GM19240 (cell line): ENCODE results near the gene PEX1.
A peak's percentile ranks its signal among the peaks of the same experiment; 100 is the strongest.
"Not testable (repeated sequence)": the region's sequence is repeated elsewhere in the genome, so short reads cannot be mapped to it uniquely, and the experiment has no call there.

ENCODE experiments used
- DNase-seq: peaks from one replicate; pipeline ENCODE4 v3.0.0; 2011; ENCODE audit warnings: low spot score; ENCODE audit not compliant: insufficient read length

The PEX1 gene

DNA sequence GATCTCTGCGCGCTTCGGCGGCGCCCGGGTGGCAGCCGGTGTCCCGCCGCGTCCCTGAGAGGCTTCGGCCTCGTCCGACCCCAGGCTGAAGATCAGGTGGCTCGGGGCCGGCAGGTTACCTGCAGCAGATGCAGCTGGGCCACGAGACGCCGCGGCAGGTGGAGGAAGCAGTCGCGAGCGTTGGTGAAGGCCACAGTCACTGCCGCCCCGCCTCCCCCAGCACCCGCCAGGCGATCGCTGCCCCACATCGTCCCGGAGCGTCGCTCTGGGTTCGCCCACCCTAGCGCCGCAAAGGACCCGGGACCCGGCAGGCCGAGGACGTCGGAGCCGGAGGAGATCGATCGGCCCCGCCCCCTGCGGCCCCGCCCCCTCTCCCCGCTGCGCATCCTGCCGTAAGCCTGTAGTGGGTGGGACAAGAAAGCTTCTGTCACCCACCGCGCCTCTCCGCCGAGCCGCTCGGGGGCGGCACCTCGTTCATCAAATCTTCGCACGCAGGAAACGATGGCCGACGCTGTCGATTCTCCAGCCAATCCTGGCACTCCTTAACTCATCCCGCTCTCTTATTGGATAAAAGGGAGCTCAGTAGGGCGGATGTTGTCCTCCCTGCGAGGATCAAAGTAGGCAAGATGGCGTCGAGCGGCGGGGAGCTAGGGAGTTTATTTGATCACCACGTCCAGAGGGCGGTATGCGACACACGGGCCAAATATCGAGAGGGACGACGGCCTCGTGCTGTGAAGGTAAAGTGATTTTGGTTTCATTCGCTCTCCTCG, at the start of gene PEX1, which contains the start of gene RBM48:
Gene PEX1 (minus strand): TSS at position 333 of the 770 bp plus-strand sequence. CDS start 85 bp downstream, at position 248.
Gene RBM48 (plus strand): TSS at position 608 of the 770 bp plus-strand sequence. CDS start 19 bp downstream, at position 627.
- DNase-seq: peak; percentile 78

DNA sequence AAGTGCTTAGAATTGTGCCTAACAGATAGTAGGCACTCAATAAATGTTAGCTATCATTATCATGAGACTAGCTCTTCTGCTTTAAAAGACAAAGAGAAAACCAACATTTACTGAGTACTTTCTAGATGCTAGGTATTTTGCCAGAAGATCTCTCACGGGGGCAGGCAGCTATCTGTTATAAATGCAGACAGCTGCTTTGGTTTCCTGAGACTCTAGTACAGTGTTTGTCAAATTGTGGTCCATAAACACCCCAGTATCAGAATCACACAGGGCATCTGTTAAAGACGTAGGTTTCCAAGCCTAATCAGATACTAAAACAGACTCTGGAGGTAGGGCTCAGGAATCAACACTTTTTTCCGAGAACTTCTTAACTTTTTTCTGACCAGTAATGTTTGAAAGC, 48.0 kb upstream of the PEX1 start:
- DNase-seq: no peak

DNA sequence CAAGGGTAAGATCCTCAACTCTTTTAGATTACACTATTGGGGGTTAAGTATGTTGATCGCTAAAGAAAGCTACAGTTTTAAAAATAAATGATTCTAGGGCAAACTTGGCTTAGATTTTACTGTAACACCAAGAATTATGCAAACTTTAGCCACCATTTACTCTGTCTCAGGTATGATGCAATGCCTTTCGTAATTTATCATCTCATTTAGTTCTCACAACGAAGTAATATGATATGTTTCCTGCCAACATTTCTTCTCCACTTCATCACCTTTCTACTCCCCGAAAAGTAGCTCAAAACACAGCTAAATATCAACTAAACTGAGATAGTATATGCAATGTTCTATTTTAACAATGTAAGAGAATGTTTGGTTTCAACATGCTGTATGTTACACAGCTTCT, 40.8 kb upstream of the PEX1 start:
- DNase-seq: no peak

DNA sequence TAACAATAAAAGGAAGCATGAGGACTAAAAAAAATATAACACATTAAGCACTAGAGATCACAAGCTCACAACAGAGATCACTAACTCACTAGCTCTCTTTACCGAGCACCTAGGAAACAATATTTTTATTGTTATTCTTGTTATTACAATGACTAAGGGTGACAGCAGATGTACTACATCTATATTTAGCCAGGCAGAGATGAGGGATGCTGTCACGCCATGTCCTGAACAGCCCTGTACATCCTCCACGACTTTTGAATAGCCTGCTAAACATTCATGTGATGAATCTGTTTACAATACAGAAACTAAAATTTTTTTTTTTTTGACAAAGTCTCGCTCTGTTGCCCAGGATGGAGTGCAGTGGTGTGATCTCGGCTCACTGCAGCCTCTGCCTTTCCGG, 39.1 kb upstream of the PEX1 start:
- no peak for DNase-seq

DNA sequence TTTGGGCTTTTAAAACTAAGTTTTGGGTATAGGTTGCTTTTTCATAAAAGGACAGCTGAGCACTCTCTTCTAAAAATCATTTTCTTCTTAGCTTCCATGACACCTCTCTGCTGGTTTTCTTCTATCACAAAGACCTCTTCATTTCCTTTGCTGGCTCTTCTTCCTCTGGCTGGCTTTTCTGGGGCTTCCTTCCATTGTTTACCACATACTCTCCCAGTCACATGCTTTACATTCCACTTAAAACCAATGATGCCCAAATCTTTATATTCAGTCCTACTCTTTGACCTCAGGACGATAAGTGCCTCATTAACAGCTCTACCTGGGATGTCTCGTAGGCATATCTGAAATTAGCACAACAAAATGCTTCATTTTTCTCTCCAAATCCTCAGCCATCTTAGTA, 35.0 kb upstream of the PEX1 start:
- no peak for DNase-seq

DNA sequence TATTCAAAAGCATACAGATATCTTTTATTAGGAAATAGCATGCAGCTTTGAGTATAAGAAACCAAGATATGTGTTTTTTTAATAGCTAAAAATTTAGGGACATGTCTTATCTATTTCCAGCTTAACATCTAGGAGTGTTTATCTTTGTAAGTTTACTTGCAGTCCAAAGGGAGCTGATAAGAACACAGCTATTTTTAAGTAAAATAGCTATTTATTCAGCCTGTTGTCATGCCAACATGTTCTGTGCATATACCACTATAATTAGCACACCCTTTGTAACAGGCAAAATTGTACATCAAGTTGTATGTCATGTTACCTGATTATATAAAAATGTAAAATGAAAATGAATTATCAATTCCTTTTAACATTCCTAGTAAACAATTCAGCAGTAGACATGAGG, 32.3 kb upstream of the PEX1 start:
- no peak for DNase-seq

DNA sequence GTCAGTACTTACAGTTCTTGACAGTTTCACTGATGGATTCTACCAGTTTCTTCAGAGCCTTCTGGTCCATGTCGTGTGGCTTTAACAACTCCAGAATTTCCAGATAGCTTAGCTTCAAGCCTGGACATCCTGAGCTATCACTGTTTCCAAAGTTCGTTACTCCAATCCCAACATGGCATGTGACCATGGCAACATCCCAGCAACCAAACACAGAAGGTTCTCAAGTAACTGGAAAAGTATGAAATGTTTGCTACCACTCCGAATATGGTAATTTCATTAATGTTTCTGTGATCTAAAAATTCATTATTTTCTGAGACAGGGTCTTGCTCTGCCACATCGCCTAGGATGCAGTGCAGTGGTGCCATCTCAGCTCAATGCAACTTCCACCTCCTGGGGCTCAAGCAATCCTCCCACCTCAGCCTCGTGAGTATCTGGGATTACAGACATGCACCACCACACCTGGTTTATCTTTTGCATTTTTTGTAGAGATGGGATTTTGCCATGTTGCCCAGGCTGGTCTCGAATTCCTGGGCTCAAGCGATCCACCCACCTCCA, 29.6 kb upstream of the PEX1 start:
- DNase-seq: no peak

DNA sequence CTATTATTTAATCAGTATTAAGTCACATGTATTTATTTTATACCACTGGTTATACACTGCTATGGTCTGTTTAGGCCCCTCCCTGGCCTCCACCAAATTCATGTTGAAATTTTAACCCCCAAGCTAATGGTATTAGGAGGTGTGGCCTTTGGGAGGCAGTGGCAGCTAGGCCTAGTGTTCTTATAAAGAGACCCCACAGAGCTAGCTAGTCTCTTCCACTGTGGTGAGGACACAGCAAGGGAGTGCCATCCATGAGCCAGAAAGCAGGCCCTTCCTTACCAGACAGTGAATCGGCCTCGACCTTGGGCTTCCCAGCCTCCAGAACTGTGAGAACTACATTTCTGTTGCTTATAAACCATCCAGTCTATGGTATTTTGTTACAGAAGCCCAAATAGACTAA, 28.9 kb upstream of the PEX1 start:
- no peak for DNase-seq

DNA sequence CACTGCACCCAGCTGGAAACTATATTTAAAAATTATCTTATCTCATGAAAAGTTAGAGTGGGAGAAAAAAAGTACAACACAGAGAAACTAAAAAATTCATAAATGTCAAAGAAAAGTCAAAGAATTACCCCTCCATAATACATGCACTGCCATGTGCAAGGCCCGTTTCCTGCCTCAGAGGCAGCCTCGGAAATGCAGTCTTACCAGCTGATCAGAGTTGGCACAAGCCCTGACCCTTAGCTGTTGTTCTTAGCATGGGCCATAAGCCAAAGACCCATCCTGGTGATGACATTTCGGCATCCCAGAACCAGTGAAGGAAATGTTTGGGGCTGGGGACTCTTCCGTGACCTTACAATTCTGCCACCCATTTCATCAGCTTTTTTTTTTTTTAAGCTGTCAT, 21.9 kb upstream of the PEX1 start:
- no peak for DNase-seq

DNA sequence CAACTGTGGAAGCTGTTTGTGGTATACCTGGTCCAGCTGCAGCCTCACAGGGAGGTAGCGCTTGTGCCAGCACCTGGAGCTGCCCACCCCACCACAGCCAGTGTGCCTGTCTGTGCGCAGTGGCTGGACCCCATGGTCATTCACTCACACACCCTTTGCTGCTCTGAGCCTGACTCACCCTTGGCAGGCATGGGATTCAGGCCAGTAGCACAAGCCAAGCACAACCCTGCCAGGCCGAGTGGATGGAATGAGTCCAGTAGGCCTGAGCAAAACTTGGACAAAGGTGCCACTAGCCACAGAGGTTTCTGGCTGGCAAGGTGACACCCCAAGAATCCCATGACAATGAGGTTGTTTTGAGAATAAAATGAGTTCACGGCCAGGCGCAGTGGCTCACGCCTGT, 19.3 kb upstream of the PEX1 start:
- DNase-seq: no peak

DNA sequence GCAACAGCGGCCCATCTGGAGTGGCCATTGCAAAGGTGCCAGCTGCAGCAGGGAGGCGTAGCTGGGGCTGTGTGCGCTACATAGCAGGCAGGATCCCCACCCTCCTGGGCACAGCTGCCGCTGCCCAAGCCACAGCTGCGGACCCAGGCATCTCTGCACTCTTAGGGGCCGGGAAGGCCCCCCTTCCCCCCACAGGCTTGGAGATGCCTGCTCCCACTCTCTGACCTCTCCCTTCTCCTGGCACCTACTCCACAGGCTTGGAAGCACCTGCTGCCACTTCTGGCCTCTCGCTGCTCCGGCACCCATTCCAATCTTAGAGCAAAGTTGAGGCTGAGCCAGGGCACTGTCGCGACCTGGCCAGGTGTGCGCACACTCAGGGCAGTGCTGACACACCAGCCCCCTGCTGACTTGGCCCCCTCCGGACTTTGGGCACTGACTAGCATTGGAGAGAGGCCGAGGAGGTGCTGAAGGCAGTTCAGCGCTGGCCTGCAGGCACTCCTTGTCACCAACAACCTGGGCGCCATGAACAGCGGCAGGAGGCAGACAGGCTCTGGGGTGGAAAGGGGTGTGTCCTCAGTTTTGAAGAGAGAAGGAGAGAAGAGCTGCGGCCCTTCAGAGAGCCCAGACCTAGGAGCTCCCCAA, 18.7 kb upstream of the PEX1 start:
- no peak for DNase-seq

DNA sequence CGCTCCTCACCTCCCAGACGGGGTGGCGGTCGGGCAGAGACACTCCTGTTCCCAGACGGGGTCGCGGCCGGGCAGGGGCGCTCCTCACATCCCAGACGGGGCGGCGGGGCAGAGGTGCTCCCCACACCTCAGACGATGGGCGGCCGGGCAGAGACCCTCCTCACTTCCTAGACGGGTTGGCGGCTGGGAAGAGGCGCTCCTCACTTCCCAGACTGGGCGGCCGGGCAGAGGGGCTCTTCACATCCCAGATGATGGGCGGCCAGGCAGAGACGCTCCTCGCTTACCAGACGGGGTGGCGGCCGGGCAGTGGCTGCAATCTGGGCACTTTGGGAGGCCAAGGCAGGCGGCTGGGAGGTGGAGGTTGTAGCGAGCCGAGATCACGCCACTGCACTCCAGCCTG, 16.8 kb upstream of the PEX1 start:
- DNase-seq: not testable (repeated sequence)

DNA sequence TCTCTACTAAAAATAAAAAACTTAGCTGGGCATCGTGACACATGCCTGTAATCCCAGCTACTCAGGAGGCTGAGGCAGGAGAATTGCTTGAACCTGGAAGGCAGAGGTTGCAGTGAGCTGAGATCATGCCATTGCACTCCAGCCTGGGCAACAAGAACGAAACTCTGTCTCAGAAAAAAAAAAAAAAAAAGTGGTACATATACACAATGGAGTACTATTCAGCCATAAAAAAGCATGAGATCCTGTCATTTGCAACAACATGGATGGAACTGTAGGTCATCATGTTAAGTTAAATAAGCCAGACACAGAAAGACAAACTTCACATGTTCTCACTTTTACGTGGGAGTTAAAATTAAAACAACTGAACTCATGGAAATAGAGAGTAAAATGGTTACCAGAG, 15.2 kb upstream of the PEX1 start:
- DNase-seq: not testable (repeated sequence)

DNA sequence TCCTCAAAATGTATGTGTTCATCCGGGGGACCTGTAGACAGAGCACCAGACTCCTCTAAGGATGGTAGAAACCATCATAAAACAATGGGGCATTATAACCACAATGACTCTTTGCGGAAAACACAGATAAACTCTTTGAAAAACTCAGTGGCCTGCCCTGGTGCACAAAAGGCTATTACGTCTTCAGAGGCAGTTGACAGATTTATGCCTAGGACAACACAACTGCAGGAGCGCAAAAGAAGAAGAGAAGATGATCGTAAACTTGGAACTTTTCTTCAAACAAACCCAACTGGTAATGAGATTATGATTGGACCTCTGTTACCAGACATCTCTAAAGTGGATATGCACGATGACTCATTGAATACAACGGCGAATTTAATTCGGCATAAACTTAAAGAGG, 6.3 kb upstream of the PEX1 start:
- no peak for DNase-seq

DNA sequence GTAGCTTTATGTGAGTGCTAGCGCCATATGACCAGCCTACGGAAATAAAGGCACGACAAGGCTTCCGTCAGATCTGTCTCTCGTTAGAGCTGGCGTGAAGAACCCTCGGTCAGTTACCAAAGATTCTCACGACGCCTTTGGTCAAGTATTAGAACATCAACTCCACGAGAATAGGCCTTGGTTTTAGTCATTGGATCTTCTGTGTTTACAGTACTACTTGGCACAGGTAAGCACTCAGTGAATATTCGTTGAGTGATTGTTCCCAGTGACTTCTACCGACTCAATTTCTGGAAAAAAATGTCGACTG, 591 bp upstream of the PEX1 start:
- DNase-seq: no peak

DNA sequence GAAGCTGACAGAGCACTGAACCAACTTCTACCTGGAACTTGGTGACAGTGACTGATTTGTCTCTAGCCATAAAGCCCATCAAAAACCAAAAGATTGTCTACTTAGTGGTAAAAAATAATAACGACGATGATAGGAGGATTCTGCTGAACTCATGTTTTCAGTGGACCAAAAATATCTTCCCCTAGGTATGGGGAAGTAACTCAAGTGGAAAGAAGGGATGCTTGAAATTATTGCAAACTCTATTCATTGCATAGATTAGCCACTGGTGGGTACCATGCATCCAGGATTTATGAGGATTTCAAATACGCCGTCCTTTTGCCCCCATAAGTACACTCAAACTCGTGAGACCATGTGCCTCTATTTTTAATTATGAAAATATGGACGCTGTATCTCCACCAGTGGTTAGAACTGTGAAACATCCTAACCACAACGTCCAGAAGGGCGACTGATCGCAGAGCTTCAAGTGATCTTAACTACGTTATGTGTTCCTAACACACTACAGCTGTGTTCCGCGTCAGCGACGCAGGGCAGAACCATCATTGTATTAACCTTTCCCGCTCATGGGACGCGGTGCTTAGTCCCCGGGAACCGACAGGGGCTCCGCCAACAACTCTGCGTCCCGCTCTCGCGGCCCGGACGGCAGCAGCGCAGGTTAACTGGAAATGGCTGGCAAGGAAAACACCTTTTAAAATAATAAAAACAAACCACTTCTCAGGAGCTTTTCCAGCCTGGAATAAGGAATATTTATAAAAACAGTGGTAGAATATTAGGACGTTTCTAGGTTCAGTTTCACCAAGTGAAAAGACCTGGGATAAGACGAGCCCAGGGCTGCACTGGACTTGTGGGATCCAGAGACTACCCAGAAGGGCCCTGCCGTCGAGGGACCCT, 776 bp downstream of the PEX1 start:
- DNase-seq: no peak

DNA sequence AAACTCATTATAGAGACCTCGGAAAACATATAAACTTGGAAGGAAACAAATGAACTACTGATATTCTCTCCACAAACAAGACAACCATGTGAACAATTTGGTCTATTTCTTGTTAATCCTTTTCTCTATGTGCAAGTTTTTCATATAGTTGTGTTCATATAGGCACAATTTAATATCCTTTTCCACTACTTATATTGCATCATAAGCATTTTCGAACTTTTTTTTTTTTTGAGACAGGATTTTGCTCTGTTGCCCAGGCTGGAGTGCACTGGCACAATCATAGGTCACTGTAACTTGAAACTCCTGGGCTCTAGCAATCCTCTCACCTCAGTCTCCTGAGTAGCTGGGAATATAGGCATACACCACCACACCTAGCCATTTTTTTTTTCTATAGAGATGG, 5.2 kb downstream of the PEX1 start:
- no peak for DNase-seq

DNA sequence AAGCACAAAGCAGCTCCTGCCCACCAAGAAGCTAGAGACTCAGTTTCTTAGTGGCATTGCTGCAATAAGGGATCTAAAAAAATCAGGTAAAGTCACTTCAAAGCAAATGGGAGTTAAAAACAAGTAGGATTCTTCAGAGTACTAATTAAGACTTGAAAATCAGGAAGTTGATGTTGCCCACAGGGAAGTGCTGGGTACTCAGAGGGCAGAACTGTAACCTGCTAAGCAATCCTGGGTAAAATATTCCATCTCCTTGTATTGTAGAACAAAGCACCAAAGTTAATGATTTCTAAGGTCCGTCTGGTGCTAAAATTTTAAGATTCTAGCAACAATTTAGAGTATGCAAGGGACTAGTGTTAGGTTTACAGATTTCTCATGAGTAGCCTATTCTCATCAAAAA, 8.3 kb downstream of the PEX1 start:
- no peak for DNase-seq

DNA sequence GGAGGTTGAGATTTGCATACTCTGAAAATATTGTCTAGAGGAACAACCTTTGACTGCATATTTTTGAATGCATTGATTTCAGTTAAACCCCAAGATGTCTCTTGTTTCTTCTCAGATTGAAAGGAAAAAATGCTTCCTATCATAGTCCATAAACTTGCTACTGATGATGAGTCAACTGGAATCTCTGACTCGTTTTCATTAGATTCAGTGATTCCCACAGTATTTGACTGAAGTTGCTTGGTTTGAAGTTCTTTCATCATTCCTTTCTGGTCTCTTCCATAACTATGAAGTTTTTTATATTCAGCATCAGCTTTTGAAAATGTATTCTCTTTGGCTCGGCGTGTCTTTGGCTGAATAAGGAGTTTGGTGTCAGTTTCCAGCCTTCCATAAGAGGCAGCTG, 10.7 kb downstream of the PEX1 start:
- DNase-seq: no peak

DNA sequence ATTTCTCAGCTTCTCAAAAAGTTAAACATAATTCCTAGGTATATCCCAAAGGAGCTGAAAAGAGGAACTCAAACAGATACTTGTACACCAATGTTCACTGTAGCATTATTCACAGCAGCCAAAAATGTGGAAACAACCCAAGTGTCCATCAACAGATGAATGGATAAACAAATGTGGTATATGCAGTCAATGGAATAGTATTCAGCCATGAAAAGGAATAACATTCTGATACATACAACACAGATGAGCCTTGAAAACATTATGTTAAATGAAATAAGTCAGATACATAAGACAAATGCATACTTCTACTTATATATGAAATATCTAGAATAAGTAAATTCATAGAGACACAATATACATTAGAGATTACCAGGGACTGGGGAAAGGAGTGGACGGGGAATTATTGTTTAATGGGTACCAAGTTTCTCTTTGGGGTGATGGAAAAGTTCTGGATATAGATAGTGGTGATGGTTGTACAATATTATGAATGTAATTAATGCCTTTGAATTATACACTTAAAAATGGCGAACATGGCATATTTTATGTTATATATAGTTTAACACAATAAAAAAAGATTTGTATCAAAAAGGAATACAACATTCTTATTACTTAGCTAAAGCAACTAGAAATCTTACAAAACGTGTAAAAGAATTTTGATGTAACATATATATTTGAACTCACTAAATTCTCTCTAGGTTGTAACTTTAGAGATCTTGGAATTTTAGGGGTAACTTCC, 15.0 kb downstream of the PEX1 start:
- no peak for DNase-seq

DNA sequence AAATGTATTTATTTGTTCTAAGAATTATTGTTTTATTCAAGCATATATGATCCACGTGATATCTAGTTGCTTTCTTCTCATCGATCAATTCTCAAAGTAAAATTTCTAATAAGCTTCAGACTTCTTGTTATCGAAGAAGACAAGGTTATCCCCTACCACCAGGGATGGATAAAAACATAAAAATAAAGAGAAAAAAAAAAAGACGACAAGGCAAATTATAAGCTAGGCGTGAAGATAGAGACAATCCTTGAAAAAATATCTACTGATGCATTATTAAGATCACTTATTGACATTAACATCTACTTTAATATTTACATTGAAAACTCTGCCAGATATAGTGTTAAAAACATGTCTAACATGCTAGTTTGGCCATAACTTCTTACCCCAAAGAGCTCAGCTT, 19.4 kb downstream of the PEX1 start:
- no peak for DNase-seq
